ENCODE measurements around the gene CACNA2D1.

CACNA2D1 gene

DNA sequence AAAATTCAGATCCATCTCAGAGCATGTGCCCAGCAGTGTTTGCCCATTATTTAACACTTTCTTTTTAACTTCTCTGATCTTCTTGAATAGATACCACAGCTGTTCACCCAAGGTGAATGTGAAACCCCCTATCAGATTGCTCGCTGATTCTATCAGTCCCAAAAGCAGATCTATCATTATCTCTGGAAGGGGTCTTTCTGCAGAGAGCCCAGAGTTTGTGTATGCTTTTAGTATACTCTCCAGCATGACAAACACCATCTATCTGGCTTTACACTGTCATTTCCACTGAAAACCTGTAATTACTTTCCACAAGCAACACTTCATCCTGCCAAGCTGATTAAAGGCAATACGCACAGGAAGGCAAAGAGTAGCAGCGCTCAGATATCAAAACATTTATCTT lies 168.2 kb downstream of the CACNA2D1 start:
- no peak for DNase-seq

DNA sequence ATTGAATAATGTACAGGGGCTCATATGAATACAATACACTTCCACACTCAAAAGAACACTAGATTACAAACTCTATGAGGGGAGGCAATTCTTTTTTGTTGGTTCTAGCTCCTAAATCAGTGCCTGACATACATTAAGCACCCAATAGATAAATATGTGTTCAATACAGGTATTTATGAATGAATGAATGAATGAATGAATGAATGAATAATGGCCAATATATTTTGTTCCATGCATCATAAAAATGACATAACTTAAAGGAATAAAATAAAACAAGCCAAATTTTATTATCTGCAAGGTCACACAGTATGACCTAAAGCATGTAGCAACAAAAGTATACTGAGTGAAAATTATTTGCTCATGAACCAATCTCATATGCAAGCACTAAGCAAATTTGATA lies 168.9 kb downstream of the CACNA2D1 start:
- no peak for DNase-seq

DNA sequence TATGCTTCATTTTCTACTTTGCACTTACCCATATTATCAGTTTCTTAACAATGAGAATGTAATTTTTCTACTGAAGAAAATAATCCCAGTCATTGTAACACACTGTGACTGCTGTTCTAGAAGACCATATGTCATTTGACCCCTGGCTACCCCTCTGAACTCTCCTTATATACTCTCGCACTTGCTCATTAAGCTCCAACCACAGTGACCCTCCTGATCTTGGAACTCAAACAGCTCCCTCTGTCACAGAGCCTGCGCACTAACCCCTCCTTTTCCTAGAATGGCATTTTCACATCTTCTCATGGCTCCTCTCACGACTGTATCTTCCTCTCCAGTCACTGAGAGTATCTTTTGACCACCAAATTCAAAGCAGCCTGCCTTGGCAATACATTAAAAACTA lies 169.7 kb downstream of the CACNA2D1 start:
- no peak for DNase-seq

DNA sequence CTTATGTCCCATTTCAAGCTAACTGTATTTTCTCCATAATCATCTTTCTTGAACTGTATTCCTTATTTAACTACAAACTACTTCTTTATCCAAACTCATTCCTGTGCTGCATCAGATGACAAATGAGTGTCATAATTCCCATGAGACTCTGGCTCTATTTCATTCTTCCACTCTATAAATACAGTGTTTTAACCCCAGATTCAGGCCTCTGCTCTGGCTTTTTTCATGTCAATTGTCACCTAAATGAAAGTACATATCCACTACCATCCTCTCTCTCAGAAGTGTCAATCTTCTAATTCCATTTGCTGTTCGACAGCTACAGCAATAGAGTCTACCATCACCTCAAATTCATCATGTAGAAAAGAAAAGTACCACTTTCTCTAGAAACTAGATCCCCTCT lies 172.7 kb downstream of the CACNA2D1 start:
- no peak for DNase-seq

DNA sequence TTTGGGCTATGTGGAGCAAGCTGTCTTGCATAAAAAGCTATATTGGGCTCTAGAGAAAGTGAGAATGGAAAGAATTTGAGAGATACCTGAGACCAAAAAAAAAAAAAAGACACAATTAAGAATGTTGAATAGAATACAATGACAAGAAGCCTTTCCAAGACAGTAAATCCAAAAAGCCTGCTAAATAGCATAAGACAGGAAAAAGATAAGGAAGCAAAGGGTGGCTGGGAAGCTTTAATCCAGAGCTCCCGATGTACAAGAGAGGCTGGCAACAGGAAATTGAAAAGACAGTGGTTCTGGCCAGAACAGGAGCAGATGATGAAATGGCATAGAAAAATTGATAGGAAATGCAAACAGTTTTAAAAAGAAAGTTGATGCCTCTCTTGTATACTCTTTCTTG lies 174.9 kb downstream of the CACNA2D1 start:
- DNase-seq: no peak

DNA sequence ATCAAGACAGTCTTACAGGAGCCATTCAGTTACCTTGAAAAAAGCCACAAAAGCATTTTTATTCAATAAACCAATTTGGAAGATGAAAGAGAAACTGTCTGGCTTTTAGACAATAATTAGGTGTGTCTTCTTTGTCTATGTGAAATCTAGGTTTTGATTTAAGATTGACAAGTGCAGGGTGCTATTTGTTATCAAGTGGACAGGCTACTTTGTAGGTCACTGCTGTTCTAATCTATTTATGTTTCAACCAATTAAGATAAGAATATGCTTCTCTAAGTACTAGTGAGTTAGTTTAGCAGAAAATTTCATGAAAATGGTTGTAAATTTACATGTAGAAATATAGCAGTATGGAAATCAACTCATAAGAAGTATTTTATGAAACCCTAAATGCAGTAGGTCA lies 177.5 kb downstream of the CACNA2D1 start:
- no peak for DNase-seq

DNA sequence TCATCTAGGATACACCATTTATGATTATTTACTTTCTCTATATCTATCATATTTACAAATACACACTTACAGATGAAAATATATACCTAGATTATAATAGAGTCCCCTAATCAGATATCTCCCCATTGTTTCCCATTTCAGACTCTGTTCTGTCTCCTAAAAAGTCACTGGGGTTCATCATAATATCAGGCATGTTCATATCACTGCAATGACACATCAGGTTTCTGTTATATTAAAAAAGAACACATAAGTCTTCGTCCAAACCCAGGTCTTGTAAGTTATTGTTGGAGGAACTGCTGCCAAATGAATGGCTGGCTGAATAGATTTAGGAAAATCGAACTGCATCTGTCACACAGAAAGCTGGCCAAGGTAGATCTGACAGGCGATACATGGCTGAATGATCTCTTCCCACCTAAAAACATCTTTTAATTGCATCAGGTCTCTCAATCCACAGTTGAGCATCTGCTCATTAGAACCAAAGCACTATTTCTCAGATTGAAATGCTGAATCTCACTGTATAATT lies 178.7 kb downstream of the CACNA2D1 start:
- DNase-seq: no peak

DNA sequence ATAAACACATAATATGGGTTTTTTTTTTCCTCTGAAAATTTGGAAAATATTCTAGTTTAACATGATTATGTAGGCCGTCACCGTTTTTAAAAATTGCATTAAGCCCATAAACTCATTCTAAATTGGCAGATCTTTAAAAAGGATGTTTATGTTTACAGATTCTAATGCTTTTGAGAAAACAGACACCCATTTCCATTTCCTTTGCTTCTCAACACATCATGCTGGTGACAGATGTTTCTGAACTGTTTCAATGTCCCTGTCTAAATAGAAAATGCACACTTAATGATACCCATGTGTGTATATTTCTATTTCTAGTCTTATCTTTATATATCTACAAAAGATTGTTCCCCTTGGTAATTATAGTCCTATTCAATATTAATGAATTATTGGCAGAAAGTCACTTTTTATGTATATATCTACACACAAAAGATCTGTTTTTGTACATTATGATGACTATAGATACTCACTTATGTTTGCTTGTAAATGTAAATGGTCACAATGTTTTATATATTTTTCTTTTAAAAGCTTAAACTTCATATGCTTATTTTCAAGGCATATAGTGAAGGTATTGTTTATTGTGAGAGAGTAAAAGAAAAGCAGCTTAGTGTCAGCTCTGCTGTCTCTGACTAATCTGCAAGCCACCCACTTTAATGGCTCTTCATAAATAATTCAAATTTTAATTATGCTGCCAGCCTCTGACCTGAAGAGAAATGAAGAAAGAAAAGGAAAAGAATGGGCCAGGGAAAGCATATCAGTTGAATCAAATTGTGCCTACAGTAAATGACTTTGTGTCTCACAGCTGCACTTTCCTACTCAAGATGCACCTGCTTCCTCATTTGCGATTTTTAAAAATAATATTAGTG lies 179.4 kb downstream of the CACNA2D1 start:
- no peak for DNase-seq

DNA sequence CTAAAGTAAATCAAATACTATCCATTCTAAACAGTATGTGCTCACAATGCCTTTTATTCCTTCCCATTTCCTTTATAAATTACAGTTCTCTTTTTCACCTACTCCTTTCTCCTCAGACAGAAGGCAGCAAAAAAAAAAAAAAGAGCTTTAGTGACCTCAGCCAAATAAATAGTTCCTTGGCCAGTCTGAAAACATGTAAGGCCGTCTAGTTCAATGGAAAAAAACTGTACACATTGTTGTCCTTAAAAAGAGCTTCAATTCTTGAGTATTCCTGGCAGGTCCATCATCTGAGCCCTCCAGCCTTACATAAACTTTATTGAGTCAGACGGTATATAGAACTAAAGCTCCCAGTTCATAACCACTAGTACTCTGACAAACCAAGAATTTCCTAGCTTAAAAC lies 185.4 kb downstream of the CACNA2D1 start:
- DNase-seq: no peak

DNA sequence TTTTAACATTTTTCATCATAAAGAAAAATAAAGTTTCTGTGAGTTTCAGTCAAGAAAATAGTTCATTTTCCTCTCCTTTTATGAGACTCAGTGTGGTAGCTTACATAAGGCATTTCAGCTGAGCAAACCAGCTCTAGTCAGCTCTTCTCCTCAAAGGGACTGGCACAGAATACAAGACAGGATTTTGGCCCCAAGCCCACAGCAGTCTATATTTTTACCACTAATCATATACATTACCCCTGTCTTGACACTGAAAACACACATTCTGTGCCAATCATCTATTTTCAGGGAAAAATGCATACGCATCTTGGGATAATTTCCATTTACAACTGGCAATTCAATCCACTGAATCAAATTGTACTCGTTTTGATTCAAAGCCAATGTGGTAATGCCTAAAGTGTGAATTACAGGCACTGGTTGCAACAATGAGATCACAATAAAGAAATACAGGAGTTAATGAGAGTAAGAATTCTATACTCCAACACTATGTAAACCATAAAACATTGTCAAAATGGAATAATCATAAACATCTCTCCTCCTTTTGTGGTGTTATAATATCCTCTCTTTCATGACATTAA lies 186.4 kb downstream of the CACNA2D1 start:
- no peak for DNase-seq

DNA sequence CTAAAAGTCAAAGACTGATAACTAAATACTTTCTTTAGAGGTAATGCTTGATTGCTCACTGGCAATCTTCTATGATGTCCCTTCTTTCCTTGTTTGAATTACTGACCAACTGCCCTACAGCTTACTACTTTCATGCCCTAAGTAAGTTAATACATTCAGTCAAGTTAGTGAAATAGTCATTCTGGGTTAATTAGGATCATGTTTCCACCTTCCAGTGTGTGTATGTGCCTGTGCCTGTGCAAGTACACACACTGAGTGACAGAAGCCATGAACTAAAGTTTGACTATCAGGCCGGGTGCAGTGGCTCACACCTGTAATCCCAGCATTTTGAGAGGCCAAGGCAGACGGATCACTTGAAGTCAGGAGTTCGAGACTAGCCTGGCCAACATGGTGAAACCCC lies 187.9 kb downstream of the CACNA2D1 start:
- DNase-seq: no peak

DNA sequence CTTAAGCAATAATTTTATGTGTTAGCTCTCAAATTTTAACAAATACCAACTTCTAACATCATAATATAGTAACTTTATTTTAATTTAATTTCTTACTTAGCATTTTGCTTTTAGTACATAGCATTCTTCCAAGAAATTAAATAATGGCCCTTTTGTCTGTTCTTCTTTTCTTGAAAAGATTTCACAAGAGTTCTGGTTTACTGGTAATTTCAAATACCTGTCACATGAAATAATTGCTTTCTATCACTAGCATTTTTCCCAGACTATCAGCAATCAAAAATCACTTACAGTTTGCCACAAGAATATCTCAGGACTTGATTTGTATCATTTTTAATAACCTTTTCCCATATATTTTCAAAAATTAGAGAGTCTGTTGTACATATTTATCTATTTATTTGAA lies 193.0 kb downstream of the CACNA2D1 start:
- no peak for DNase-seq

DNA sequence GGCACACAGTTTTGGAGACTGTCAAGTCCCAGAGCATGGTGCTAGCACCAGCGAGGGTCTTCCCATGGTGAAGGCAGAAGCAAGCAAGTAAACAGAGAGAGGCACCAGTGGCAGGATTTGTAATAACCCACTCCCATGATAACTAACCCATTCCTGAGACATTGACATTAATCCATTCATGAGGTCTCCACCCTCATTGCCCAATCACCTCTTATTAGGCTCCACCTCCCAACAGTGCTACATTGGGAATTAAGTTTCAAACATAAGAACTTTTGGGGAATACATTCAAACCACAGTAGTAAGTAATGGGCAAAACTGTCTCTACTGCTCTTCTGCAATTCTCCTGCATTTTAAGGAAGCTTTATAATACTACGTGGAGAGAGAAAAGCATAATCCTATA lies 193.6 kb downstream of the CACNA2D1 start:
- no peak for DNase-seq

DNA sequence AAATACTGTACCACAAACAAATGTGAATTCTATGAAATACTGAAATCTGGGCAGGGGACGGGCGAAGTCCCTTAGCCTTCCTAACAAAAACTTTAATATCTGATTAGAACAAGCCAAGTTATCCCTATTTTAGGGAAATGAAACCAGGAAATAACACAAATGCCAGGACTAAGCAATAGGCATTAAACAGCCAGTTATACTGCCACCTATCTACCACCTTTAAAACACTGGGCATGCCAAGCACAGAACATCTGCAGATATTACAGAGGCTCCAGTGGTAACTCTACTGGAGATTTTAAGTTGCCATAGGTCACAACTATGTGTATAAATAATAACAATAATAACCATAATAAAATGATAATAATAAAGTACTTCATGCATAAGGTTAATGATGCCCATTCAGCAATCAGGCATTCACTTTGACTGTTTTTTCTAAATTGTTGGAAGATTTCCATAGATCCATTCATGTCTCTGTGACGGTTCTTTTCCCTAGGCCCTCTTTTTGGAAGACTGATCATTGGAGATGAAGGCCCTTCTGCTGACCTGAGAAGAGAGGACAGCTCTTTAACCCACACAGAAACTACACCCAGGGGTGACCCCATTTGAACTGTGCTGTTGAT lies 195.7 kb downstream of the CACNA2D1 start:
- DNase-seq: no peak

DNA sequence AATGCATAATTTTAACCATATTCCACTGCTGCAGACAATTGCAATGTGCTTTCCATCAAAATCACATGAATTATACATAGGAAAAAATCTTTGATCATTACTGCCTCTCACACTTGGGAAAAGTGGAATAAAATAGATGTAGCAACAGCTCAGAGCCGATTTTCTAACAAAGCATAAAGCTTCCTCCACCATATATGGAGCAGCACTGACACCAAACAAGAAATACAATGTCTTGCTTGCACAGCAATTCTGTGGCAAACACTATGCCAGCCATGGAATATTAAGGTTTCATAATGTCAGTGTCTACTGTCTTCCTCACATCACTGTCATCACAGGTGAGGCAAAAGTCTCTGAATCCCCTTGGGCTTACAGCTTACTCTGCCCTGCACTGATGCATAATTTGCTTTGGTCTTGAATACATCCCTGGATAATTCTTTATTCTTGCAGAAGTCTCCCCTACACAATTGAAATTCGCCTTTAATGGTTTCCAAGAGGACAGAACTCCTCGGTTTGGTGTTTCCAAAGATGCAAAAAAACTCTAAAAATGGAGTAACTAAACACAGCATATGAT lies 198.5 kb downstream of the CACNA2D1 start:
- no peak for DNase-seq

DNA sequence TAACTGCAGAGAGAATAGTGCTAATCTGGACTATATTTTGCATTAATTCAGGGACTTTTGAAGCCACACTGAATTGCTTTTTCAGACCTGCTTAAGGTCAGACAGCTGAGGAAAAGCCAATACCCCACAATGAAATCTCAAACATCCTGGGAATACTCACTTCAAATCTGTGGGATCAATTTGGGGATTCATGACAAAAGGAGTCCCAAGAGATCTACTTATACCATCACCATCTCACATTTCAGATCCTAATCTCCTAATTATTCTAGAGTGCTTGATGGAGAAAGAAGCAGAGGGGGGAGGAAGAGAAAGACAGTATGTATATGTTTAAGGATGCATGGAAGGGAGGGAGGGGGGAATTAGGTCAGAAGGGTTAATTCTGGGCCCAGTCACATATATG lies 202.2 kb downstream of the CACNA2D1 start:
- no peak for DNase-seq

DNA sequence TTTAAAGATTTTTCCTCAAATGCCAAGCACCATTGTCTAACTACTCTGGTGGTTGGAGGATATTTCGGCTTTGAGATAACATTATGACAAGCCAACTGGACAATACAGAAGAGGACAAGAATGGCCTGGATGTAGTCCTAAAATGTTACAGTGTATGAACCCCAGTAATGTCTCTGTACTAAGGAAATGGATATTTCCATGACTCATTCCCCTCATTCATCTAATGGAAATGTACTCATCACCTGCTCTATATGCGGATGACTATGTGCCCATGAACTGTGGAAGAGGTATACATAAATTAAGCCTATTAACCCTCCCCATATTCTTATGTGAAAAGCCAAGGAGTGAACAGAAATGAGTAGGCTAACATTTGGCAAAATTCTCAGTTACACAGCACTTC lies 207.9 kb downstream of the CACNA2D1 start:
- no peak for DNase-seq

DNA sequence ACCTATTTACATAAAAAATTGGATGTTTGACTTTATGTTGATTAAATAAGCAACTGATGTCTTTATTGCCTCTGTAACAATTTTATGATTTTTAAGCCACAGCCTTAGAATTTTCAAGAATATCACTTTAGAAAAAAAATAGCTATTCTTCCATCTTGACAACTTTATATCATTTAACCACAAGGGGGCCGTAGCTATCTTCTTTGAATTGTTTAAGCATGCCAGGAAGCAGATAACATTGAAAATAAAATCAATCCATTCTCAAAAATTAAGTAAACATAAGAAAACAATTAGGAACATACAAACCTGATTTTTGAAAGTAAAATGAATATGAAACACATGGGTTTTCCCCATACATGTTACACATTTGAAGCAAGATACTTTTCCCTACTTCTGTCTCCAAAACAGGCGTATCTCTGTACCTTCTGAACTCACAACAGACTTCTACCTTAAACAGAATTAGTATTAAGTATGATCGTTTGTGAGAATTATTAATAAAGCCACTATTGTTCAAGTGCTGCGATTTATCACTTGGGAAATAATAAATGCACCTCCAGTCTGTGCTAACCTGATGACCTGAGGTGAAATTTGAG lies 209.0 kb downstream of the CACNA2D1 start:
- peak in 1 of 5 experiments; percentile 7 for DNase-seq

DNA sequence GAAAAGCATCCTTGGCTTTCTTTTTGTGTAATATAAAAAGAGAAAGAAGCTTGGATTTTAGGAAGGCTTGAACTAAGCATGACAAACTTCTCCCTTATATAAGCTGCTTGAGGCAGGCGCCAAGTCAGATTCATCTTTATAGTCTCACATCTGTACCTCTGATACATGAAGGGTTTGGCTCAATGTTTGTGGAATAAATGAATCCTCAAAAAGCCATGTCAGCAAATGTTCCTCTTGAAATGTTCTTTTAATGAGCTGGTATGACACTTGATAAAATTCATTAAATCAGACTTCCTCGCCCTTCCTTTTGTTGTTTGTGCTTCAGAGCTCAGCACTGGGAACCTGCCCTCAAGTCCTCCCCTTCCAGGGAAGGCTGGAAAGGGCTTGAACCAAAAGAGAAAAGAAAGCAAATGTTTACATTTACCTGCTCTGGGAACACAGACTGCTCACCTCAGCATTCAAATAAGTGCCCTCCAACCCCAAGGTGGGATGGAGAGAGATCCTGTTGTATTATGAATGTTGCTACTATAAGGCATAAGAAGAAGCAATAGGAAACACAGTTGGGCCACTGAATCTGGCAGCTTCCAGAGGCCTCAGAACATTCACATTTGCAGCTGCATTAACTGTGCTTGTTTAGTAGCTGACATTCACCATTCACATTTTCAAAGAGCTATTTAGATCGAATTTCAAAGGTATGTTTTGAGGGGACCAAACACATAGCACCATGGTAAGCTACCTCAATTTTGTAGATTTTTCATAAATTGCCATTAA lies 212.6 kb downstream of the CACNA2D1 start:
- no peak for DNase-seq

DNA sequence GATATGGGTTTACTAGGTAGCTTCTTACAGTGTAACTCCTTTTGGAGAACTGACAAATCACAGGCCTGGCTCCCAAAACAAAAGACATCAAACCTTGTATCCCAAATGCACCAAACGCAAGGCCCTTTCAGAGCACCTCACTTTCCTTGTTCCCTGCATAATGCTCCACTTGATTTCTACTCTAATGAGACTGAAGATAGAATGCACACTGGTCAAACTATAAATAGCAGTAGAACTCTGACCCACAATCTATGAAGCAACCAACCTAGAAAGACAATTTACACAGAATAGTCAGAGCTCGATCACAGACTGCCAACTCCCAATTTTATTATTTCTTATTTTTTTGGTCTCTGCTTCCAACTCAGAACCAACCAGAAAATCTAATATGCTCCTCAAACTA lies 214.4 kb downstream of the CACNA2D1 start:
- no peak for DNase-seq

DNA sequence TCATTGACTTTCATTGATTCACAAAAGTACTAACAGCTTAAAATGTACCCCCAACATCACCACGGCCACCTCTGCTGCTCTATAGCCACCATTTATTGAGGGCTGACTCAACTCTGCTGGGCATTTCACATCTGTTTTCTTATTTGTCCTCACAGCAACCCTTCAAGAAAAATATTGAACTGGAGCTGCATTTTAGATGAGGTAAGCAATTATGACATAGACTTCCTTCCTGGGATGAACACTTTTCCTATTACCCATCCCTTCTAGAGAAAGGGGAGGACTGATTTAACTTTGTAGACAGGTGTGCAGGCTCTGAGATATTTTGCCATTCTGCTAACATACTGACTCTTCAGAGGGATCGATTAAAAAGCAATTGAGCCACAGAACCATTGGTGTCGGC lies 217.4 kb downstream of the CACNA2D1 start:
- DNase-seq: no peak

DNA sequence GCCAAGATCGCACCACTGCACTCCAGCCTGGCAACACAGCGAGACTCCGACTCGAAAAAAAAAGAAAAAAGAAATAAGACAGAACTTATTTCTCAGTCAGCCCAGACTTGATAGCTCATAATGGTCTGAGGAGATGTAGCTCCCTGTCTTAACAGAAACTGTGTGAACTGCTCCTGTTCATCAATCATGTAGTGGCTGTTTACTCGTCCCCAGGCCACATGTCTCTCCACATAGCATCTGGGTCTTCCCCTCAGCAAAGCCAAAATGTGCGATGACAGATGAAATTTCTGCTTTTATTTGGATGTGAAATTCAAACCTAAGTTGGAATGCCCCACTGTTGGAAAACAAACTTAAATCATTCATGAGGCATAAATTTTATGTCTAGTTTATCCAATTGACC lies 219.0 kb downstream of the CACNA2D1 start:
- no peak for DNase-seq
